ENCODE results near the gene DYSF.

Gene DYSF

GRCh38 chr2:71675296-71675695 lies 221.9 kb downstream of the DYSF start:
- no peak for TF ChIP-seq CTCF (conservative IDR thresholded peaks at IDR 0.05; ENCODE audit: low read depth, low read length)
- Histone ChIP-seq H3K4me1 (ENCODE audit: low read depth, poor library complexity, severe bottlenecking) (no peaks in the 10 kb centered on the region), H3K27ac (no peak overlapping the region), H3K4me3 (IDR thresholded peaks at IDR 0.05; ENCODE audit: insufficient read depth, low read depth, low read length) (no peak overlapping the region), H3K27me3 (ENCODE audit: insufficient read depth, low read depth) (no peaks in the 10 kb centered on the region), H3K79me2 (ENCODE audit: insufficient read depth, low read depth) (no peaks in the 10 kb centered on the region), H2AFZ (ENCODE audit: low read depth) (no peak overlapping the region), H4K20me1 (ENCODE audit: insufficient read depth) (no peaks in the 10 kb centered on the region), H3K36me3 (ENCODE audit: insufficient read depth) (no peaks in the 10 kb centered on the region), H3K4me2 (no peak overlapping the region), H3K9ac (no peak overlapping the region)

GRCh38 chr2:71678874-71679273 lies 225.5 kb downstream of the DYSF start:
- H3K27ac ChIP-seq: no peak overlapping the region
- H3K4me3 ChIP-seq (IDR thresholded peaks at IDR 0.05; ENCODE audit: insufficient read depth, low read depth, low read length): no peak overlapping the region
- H3K27me3 ChIP-seq (ENCODE audit: insufficient read depth, low read depth): no peaks in the 10 kb centered on the region
- no peak overlapping the region for H3K4me2 ChIP-seq
- H3K79me2 ChIP-seq (ENCODE audit: insufficient read depth, low read depth): no peaks in the 10 kb centered on the region
- H4K20me1 ChIP-seq (ENCODE audit: insufficient read depth): no peaks in the 10 kb centered on the region
- TF ChIP-seq CTCF (conservative IDR thresholded peaks at IDR 0.05; ENCODE audit: low read depth, low read length): no peak
- H3K9ac ChIP-seq: no peak overlapping the region
- no peaks in the 10 kb centered on the region for H3K4me1 ChIP-seq (ENCODE audit: low read depth, poor library complexity, severe bottlenecking)
- H3K36me3 ChIP-seq (ENCODE audit: insufficient read depth): no peaks in the 10 kb centered on the region
- no peak overlapping the region for H2AFZ ChIP-seq (ENCODE audit: low read depth)

GRCh38 chr2:71679491-71679890 lies 226.1 kb downstream of the DYSF start:
- H3K4me1 ChIP-seq (ENCODE audit: low read depth, poor library complexity, severe bottlenecking): no peaks in the 10 kb centered on the region
- H2AFZ ChIP-seq (ENCODE audit: low read depth): no peak overlapping the region
- TF ChIP-seq CTCF (conservative IDR thresholded peaks at IDR 0.05; ENCODE audit: low read depth, low read length): no peak
- no peak overlapping the region for H3K27ac ChIP-seq
- H3K36me3 ChIP-seq (ENCODE audit: insufficient read depth): no peaks in the 10 kb centered on the region
- no peaks in the 10 kb centered on the region for H3K27me3 ChIP-seq (ENCODE audit: insufficient read depth, low read depth)
- no peak overlapping the region for H3K4me3 ChIP-seq (IDR thresholded peaks at IDR 0.05; ENCODE audit: insufficient read depth, low read depth, low read length)
- no peak overlapping the region for H3K4me2 ChIP-seq
- H4K20me1 ChIP-seq (ENCODE audit: insufficient read depth): no peaks in the 10 kb centered on the region
- no peak overlapping the region for H3K9ac ChIP-seq
- H3K79me2 ChIP-seq (ENCODE audit: insufficient read depth, low read depth): no peaks in the 10 kb centered on the region

GRCh38 chr2:71680925-71681324 lies 227.6 kb downstream of the DYSF start:
- Histone ChIP-seq H2AFZ (ENCODE audit: low read depth) (no peak overlapping the region), H3K79me2 (ENCODE audit: insufficient read depth, low read depth) (no peaks in the 10 kb centered on the region), H3K27ac (no peak overlapping the region), H3K4me3 (IDR thresholded peaks at IDR 0.05; ENCODE audit: insufficient read depth, low read depth, low read length) (no peak overlapping the region), H3K4me2 (no peak overlapping the region), H3K9ac (no peak overlapping the region), H3K36me3 (ENCODE audit: insufficient read depth) (no peaks in the 10 kb centered on the region), H3K27me3 (ENCODE audit: insufficient read depth, low read depth) (no peaks in the 10 kb centered on the region), H4K20me1 (ENCODE audit: insufficient read depth) (no peaks in the 10 kb centered on the region), H3K4me1 (ENCODE audit: low read depth, poor library complexity, severe bottlenecking) (no peaks in the 10 kb centered on the region)
- TF ChIP-seq CTCF (conservative IDR thresholded peaks at IDR 0.05; ENCODE audit: low read depth, low read length): no peak

GRCh38 chr2:71681626-71682025 lies 228.3 kb downstream of the DYSF start:
- Histone ChIP-seq H3K27ac (no peak overlapping the region), H3K4me3 (IDR thresholded peaks at IDR 0.05; ENCODE audit: insufficient read depth, low read depth, low read length) (no peak overlapping the region), H2AFZ (ENCODE audit: low read depth) (no peak overlapping the region), H3K79me2 (ENCODE audit: insufficient read depth, low read depth) (no peaks in the 10 kb centered on the region), H3K36me3 (ENCODE audit: insufficient read depth) (no peaks in the 10 kb centered on the region), H4K20me1 (ENCODE audit: insufficient read depth) (no peaks in the 10 kb centered on the region), H3K9ac (no peak overlapping the region), H3K4me2 (no peak overlapping the region), H3K27me3 (ENCODE audit: insufficient read depth, low read depth) (no peaks in the 10 kb centered on the region), H3K4me1 (ENCODE audit: low read depth, poor library complexity, severe bottlenecking) (no peaks in the 10 kb centered on the region)
- TF ChIP-seq CTCF (conservative IDR thresholded peaks at IDR 0.05; ENCODE audit: low read depth, low read length): no peak
